CD1c-positive myeloid dendritic cell (primary cell): ENCODE data around the gene OLAH.
"Not testable (repeated sequence)": the region's sequence is repeated elsewhere in the genome, so short reads cannot be mapped to it uniquely, and the experiment has no call there.

Source experiments
- DNase-seq: peaks from one replicate; pipeline ENCODE4 v3.0.0-alpha.2; 2016; ENCODE audit errors: extremely low spot score

OLAH gene

DNA sequence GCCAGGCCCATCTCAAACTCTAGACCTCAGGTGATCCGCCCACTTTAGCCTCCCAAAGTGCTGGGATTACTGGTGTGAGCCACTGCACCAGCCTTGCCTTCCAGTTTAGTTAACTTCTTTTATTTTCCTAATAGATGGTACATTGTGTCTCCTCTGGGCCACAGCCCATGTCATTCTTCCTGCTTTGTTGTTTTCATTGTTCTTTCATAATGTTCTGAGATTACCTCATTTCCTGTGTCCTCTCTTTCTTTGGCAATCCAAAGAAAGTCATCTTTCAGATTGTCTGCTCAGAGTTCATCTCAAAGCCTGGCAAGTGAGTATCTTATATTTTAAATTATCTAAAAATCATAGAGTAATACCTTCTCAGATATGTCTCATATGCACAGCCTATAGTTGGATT, at the start of gene OLAH:
OLAH (plus strand) TSS at position 270 of the 400 bp plus-strand sequence. CDS start 3,346 bp downstream, outside the sequence.
- DNase-seq: no peak

DNA sequence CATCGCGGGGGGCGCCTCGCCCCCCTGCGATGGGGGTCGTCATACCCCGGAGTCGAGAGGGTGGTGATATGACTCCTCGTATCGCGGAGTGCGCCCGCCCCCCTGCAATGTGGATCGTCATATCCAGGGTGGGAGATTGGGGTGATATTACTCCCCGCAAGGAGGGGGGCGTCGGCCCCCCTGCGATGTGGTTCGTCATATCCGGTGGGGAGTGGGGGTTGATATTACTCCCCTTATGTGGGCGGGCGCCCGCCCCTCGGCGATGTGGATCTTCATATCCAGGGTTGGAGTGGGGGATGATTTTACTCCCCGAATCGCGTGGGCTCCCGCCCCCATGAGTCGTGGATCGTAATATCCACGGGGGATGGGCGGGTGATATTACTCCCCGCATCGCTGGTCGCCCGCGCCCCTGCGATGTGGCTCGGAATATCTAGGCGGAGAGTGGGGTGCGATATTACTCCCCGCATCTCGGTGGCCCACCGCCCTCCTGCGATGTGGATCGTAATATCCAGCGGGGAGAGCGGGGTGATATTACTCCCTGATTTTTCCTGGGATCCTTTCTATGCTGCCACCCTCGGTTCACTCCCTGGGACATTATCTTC, 47.7 kb upstream of the OLAH start:
- no peak for DNase-seq

DNA sequence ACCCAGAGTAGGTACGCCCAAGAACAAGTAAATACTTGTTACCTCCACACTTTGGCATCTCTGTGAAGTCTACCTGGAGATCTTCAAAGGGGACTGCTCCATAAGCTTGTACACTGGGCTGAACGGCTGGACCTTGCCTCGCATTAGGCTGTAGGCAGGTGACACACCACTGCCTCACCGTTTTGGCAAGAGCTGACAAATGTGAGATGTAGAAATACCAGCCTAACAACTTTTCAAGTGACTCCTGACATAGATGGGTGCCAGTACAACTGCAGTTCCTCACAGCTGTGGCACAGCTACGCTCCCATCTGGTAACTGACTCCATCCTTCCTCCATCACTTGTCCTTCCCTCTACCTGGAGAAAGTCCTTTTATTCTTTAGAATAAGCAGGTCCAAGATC, 30.2 kb upstream of the OLAH start:
- DNase-seq: not testable (repeated sequence)

DNA sequence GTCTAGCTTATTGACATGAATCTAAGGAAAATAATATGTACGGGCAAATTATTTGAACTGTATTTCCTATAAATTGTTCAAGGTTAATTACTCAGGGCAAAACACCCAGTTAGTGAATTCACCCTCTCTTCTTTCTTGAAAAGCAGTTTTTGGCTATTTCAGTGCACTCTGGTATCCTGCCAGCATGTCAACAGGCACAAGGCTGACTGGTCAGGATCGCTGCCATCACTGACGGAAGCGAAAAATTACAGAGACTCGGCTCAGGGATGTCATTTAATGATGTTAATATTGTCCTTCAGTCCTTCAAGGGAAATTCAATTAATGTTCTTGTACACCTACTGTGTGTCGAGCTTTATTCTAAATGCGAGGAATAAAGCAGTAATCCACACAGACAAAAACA, 28.3 kb upstream of the OLAH start:
- no peak for DNase-seq

DNA sequence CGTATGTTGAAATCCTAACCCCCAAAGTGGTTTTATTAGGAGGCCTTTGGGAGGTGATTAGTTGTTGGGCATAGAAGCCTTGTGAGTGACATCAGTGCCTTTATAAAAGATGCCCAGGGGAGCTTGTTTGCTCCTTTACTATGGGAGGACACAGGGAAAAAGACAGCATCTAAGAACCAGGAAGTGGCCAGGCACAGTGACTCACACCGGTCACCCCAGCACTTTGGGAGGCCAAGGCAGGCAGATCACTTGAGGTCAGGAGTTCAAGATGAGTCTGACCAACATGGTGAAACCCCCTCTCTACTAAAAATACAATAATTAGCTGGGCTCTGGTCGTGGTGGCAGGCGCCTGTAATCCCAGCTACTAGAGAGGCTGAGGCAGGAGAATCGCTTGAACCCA, 22.8 kb upstream of the OLAH start:
- DNase-seq: peak; percentile 16

DNA sequence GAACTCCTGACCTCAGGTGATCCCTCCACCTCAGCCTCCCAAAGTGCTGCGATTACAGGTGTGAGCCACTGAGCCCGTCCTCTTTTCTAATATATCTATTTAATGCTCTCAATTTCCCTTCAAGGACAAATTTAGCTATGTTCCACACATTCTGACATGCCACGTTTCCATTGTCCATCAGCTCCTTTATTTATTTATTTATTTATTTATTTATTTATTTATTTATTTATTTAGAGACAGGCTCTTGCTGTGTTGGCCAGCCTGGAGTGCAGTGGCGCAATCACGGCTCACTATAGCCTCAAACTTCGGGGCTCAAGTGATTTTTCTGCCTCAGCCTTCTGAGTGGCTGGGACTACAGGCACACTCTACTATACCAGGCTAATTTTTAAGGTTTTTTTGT, 20.7 kb upstream of the OLAH start:
- DNase-seq: not testable (repeated sequence)

DNA sequence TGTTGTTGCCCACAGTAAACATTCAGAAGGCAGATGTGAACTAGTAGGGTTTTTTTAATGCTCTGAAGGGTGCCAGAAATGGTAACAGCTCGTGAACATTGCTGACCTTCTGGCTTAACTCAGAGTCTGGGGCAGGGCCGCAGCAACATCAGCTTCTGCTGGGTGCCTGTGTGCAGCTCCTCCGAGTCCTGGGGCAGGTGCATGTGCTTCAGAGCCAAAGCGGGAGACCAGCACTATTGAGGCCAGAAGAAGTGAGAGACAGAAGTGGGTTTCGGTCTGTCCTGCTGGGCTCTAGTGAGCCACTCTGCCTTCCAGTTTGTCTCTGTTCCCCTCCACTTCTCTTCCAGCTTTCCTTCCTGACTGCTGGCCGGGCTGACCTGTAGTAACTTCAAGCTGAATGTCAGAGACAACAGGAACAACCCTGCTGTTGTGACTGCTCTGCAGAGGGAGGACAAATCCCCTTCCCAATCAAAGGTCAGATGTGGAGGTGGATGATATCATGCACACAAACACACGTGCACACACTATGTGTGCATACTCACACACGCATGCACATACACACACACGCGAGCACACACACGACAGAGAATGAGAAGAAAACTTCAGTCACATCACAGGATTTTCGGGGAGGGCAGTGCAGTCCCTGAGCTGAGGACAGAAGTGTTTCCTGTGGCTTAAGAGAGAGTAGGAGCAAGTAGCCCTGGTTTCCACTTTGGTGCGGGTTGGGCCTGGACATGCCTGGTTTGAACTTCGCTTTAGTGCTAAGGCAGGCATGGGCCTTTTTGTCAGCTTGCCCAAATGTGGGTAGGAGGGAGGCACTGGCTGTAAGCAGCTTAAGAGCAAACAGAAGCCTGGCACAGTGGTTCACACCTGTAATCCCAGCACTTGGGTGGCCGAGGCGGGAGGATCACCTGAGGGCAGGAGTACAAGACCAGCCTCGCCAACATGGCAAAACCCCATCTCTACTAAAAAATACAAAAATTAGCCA, 19.4 kb upstream of the OLAH start:
- not testable (repeated sequence) for DNase-seq

DNA sequence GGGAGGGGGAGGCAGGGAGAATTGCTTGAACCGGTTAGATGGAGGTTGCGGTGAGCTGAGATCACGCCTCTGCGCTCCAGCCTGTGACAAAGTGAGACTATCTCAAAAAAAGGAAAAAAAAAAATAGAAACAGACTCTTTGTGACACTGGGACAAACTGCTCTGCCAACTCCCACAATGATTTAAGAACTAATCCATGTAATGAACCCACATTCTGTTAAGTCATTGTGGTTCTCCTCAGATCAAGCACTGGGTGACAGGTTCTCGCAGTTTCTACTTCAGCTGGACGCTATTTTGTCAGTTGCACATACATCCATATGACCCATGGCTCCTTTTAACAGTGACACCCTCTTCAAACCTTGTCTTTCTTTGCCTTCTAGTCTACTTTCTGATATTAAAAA, 18.7 kb upstream of the OLAH start:
- not testable (repeated sequence) for DNase-seq

DNA sequence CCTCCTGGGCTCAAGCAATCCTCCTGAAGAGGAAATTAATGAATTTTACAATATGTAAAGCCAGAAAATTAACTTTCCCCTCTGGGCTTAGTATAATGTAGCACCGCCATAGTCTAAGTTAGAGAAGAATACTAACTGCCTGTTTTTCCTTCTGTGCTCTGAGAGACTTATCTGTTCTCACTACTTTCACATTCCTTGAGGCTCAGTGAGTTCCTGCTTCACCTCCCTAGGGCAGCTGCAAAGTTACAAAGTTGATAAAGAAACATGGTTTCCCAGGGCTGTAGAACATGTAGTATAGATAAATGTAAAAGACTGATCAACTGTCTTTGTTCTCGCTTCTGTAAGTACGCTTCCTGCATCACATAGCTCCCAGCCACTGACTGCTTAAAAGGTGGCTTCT, 16.0 kb upstream of the OLAH start:
- no peak for DNase-seq

DNA sequence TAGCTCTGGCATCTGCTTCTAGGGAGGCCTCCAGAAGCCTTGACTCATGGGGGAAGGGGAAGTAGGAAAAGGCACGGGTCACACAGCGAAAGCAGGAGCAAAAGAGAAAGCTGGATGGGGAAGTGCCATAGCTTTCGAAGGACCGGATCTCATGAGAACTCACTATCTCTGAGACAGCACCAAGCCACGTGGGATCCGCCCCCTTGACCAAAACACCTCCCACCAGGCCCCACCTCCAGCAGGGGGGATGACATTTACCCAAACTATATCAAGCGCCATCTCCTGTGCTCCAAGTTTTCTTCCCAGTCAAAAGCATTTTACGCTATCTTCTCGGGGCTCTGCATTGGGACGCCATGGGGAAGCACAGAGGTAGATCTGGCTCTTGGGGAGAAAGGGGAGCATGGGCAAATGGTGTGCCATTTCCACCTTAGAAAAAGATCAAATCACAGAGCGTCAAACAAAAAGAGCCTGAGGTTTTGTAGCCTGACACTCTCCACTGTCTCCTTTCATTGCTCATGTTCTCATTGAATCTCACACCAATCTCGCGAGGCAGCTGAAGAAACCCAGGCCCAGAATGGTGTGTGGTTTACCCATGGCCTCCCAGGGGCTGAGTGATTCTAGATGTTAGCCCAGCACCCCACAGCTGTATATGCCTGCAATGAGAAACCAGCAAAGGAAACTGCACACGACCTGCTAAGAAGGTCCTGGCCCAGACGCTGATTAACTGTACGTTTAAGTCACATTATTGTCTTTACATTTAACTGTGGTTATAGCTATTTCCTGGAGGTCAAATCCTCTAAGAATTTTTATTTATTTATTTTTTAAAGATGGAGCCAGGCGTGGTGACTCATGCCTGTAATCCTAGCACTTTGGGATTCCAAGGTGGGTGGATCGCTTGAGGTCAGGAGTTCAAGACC, 8.1 kb upstream of the OLAH start:
- DNase-seq: peak; percentile 85

DNA sequence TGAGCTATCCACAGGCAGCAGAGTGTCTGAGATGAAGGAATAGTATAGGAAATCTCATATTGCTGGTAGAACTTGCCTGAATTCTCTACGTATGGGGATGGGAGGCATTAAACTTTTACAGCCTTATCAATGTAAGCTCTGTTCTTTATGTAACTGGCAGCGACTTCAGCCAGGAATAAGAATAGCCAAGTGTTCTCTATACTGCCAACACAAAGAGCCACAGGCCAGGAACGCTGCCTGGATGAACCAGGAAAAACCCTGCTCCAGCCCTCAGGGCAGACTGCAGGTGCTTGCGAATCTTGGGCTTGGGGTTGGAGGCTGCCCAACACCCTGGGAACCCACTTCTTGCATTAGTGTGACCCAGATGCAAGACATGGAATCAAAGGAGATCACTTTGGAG, 6.1 kb upstream of the OLAH start:
- no peak for DNase-seq

DNA sequence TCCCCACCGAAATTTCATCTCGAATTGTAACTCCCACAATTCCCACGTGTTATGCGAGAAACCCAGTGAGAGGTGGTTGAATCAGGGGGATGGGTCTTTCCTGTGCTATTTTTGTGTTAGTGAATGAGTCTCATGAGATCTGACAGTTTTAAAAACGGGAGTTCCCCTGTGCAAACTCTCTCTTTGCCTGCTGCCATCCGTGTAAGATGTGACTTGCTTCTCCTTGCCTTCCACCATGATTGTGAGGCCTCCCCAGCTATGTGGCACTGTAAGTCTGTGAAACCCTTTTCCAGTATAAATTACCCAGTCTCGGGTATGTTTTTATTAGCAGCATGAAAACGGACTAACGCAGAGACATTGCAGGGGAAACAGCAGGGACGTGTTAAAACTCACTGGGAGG, 5.3 kb upstream of the OLAH start:
- no peak for DNase-seq

DNA sequence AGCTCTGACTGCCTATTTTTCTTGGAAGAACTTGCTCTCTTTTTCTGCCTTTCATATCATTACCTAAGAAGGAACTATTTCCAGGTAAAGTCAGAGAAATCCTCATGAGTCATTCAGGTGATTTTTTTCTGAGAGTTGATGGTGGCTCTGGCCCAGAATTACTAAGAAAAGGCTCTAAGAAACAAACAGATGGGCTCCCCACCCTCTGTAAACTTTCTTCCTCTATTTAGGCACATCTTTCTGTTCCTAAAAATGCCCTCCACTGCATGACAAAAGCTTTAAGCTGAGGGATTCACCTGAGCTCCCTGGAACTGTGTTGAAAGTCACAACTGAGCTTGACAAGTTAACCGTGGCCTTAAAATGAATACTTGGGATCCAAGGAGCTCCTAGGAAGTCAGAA, 1.6 kb downstream of the OLAH start:
- no peak for DNase-seq

DNA sequence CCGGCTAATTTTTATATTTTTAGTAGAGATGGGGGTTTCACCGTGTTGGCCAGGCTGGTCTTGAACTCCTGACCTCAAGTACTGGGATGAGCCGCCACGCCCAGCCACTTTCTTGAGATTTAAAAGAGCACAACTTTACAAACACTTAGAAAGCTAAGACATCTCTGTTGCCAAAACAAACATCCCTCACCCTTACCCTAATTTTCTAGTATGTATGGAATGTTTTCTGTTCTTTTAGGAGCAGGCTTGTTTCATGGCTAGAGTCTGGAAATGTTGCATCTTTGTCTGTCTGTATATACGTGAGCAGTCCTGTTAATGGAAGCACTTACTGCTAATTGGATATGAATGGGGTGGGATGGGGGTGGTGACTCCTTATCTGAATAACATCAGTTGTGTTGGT, 2.9 kb downstream of the OLAH start:
- no peak for DNase-seq

DNA sequence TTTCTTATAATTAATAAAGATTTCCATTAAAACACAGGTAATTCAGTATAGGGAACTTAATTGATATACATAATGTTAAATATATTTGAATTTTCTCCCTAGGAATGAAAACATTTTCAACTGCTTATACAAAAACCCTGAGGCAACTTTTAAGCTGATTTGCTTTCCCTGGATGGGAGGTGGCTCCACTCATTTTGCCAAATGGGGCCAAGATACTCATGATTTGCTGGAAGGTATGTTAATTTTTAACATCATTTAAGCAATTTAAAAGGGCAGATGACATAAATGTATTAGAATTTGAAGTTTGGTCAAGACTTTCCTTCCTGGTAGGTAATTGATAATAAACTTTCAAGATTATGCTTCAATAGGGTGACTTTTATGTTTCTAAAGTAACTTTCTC, 5.8 kb downstream of the OLAH start:
- DNase-seq: no peak

DNA sequence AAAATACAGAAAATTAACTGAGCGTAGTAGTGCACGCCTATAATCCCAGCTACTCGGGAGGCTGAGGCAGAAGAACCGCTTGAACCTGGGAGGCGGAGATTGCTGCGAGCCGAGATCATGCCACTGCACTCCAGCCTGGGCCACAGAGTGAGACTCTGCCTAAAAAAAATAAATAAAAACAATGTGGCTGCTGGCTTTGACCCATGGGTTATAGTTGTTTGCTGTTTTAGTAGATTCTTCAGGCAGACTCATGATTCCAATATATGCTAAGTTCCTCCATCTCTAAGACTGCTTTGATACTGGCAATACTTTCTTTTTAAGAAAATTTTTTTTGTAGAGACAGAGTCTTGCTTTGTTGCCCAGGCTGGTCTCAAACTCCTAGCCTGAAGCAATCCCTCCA, 8.4 kb downstream of the OLAH start:
- DNase-seq: no peak

DNA sequence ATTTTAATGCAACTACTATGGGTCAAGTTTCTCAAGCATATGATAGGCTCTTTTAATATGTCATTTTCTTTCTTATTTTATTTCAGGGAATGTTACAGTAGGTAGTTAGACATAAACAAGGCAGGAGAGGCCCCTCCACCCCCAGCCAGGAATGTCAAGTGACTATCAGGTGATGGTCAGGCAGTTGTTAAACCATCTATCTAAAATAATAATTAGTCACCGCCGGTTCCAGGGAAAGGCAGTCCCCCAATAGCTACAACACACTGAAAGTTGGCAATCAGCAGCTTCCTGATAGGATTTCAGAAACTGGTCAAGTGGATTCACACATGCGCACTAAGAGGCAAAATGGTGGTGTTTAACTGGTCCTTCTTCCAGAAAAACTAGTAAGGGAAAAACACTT, 9.3 kb downstream of the OLAH start:
- DNase-seq: no peak

DNA sequence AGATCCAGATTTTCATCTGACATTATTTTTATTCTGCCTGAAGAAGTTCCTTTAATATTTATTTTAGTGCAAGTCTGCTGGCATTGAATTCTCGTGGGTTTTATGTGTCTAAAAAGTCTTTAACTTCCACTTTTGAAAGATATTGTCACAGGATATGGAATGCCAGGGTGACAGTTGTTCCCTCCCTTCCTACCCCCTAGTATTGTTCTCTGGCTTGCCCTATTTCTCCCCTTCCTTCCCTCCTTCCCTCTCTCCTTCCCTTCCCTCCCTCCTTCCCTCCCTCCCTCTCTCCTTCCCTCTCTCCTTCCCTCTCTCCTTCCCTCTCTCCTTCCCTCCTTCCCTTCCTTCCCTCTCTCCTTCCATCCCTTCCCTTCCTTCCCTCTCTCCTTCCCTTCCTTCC, 14.9 kb downstream of the OLAH start:
- no peak for DNase-seq

DNA sequence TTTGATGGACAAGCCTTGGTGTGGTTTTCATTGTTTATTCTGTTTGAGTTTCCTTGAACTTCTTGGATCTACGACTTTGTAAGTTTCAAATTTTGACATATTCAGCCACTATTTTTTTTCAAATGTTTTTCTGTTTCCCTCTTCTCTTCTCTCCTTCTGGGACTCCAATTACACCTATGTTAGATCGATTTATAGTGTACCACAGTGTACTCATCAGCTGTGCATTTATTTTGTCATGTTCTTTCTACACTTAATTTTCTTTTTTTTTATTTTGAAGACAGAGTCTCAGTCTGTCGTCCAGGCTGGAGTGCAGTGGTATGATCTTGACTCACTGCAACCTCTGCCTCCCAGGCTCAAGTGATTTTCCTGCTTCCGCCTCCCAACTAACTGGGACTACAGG, 16.2 kb downstream of the OLAH start:
- no peak for DNase-seq

DNA sequence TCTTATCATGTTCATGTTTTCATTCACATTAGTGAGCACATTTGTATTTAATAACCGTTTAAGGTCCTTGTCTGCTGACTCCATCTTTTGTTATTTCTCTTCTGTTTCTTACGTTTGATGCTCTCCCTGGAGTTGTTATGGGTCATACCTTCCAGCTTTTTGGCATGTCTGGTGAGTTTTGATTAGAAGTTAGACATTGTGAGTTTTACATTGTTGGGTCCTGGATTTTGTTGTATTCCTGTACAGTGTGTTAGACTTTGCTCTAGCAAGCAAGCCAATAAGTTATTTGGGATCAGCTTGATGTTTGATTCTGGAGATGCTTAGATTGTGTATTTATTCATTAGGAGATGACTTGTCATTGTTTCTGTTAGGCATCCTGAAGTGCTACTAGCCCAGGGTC, 16.9 kb downstream of the OLAH start:
- no peak for DNase-seq

DNA sequence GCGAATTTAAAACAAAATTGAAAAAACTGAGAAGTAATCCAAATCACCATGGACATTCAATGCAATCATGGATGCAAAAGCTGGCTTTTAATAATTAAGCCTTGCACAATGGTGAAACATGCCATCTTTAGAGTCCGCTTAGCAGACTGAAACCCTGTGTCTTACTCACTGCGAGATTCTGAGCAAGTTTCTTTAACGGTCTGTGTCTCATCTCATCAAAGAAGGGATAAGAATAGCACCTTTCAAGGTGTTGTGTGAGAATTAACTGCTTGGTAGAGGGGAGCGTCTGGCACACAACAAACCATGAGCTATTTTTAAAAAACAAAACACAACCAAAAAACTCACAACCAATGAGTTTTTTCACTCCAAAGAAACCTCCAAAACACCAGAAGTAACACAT, 23.4 kb downstream of the OLAH start:
- DNase-seq: no peak

DNA sequence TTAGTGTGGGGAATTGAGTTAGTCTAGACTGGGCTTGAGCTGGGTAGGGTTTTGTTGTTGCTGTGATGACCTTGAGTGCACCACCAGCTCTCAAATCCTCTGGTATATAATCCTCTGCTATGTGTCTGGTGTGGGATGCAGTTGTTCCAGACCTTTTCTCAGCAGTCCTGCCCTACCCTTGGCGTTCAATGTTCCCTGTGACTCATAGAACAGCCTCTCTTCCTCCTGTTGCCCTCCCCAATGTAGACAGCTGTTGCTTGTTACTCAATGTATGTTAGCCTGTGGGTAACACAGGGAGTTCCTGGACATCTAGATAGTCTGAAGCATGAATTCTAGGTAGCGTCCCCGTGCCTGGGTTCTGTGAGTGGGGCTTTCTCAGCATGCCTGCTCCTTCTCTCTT, 25.1 kb downstream of the OLAH start:
- no peak for DNase-seq
